ENCODE data around the gene KLHDC7B.
A peak's percentile ranks its signal among the peaks of the same experiment; 100 is the strongest.
"Not testable (repeated sequence)": the region's sequence is repeated elsewhere in the genome, so short reads cannot be mapped to it uniquely, and the experiment has no call there.

The KLHDC7B gene

DNA sequence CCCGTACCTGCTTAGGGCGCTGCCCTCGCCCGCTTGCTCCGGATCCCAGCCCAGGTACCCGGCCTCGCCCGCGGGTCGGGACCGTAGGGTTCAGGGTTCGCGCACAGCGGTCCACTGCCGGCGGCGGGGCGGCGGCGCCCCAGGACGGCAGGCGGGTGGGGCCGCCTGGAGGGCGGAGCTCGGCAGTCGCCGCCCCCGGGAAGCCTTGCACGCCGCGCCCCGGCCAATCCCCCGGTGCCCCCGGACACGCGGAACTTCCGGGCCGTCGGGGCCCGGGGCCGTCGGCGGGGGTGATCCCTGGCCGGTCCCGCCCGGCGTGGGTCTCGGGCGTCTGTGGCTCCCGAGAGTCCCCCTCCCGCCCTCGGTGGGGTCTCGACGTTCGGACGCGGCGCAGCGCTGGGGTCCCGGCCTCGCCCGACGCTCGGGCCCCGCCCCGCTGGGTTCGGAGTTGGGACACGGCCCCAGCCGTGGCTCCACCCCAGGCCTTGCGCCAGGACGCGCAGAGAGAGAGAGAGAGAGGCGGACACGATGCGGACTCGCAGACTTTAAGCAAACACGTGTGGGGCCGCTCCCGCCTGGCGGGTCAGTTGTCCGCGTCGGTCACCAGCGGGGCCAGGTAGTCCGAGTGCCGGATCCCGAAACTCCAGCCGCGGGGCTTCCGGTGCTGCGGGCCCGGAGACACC lies 15.7 kb upstream of the KLHDC7B start, which contains the start of gene TYMP:
Gene TYMP (minus strand): TSS at position 116 of the 683 bp plus-strand sequence. CDS start 303 bp downstream, outside the sequence.
- DNase-seq = no peak

DNA sequence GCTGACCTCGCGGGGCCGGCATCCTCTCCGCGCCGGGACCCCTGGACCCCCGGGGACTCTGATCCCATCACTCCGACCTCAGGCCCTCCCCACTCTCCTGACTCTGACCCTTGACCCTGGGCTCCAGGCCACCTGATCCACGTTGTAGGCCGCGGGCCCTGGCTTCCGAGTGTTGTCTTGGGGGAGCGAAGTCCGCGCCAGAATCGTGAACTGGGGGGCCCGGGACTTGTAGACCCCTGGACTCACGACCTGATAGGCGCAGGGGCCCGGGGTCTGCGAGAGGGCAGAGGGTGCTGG lies 15.2 kb upstream of the KLHDC7B start:
- no peak for DNase-seq

DNA sequence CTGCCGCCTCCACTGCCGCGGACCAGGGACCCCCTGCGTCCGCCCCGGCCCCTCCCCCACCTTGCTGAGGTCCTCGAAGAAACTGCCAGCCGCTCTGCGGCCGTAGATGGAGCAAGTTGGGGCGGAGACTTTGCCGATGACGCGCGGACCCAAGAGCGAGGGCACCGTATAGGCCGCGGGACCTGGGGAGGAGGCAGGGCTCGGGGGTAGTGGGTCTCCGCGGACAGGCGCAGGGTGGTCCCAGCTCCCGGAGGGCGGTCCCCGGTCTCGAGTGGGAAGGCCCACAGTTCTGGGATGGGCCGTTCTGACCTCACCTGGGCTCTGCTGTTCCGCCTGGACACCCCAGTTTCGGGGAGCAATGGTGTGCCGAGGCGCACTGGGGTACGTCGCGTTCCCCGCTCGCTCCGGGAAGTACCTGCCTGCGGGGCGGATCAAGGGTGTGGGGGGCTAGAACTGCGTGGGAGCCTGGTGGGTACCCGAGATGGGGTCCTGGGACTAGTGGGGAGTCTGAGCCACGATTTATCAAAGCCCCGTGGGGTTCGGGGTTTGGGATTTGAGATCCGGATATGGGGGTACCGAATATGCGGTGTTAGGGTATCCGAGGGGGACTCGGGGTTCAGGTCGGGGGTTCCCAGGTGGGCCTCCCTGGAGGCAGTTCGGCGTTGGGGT lies 14.7 kb upstream of the KLHDC7B start:
- peak in 1 of 2 experiments; percentile 2 for DNase-seq

DNA sequence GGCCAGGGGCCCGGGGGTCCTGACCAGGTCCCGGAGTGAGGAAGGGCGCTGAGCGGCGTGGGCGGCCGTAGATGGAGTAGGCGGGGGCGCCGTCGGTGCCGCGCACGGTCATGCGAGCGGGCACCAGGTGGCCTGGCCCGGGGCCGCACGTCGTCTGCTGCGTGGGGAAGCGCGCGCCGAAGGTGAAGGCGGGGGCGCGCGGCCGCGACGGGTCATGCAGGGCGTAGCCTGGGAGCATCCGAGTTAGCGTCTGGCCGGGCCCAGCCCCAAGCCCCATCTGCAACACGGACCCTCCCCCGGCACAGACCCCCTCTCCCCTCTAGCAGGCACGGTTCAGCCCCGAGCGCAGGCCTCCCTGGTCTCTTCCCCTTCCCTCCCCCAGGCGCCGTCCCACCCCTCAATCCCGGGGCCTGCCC lies 14.1 kb upstream of the KLHDC7B start:
- no peak for DNase-seq

DNA sequence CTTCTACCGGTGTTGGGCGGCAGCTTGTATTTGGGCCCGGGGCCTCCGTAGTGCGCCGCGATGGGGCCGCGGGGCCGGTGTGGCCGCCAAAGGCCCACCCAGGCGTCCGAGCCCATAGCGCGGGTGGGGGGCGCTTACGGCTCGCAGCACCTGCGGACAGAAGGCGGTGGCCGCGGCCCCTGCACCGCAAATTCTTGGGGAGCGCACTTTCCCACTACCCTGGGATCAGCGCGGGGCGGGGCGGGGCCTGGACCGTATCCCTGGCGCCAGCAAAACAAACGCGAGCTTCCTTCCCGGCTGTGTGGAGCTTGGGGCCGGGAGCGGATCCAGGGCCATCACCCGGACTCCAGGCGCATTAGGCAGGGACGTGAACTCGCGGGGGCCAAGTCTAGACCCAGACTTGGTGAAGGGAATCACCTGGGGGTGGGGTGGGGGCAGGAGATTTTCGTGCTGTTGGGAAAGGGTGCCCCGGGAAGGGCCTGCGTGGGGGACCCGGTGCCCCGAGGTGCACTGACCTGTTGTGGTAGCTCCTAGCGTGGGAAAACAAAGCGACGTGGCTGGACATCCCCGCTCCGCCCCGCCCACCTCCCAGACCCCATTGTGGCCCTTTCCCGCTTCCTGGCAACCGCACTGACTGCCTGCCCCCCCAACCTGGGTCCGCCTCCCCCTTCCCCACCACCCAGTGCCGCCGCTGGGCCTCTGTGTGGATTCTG lies 13.6 kb upstream of the KLHDC7B start:
- peak in 1 of 2 experiments; percentile 14 for DNase-seq

DNA sequence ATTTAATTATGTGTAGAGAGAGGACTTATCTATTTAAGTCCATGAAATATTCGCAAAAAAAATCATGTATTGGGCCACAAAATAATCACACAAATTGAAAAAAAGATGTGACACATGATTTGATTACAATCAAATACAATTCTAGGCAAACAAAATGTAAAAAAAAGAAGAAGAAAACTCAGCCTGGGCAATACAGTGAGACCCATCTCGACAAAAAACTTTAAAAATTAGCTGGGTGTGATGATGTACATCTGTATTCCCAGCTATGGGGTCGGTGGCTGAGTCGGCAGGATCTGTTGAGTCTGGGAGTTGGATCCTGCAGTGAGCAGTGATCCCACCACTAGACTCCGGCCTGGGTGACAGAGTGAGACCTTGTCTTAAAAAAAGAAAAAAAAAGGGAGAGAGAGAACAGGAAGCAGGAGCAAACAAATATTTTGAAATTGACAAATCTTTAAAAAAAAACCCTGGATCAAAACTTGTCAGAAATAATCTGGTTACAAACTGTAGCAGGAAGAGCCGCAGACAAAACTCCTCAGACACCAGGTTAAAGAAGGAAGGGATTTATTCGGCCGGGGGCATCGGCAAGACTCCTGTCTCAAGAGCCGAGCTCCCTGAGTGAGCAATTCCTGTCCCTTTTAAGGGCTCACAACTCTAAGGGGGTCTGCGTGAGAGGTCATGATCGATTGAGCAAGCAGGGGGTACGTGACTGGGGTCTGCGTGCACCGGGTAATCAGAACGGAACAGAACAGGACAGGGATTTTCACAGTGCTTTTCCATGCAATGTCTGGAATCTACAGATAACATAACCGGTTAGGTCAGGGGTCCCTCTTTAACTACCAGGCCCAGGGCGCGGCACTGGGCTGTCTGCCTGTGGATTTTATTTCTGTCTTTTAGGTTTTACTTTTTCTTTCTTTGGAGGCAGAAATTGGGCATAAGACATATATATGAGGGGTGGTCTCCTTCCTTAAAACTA lies 12.6 kb upstream of the KLHDC7B start:
- DNase-seq = no peak

DNA sequence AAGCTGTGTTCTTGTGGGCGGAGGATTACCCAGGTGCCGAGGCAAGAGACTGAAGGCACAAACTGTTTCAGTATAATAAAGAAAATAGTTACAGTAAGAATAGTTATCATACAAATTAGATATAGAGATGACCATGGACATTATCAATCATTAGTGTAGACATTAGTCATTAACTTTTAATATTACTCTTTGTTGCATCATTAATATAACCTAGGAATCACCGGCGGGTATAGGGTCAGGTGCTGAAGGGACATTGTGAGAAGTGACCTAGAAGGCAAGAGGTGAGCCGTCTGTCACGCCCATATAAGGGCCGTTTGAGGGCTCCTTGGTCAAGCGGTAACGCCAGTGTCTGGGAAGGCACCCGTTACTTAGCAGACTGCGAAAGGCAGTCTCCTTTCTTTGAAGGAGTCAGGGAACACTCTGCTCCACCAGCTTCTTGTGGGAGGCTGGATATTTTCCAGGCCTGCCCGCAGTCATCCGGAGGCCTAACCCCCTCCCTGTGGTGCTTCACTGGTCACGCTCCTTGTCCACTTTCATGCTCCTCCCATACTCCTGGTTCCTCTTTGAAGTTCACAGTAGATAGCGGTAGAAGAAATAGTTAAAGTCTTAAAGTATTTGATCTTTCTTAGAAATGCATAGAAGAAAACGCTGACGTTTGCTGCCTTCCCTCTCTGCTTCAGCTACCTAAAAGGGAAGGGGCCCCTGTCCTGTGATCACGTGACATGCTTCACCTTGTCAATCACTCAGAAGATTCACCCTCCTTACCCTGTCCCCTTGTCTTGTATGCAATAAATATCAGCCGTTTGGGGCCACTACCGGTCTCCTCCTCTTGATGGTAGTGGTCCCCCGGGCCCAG lies 11.6 kb upstream of the KLHDC7B start:
- not testable (repeated sequence) for DNase-seq

DNA sequence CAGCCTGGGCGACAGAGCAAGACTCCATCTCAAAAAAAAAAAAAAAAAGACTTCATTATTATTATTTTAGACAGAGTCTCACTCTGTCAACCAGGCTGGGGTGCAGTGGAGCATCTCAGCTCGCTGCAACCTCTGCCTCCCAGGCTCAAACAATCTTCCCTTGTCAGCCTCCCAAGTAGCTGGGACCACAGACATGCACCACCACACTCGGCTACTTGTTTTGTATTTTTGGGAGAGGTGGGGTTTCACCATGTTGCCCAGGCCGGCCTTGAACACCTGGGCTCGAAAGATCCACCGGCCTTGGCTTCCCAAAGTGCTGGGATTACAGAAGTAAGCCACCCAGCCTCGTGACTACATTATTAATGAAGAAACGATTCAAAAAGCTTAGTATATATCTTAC lies 10.6 kb upstream of the KLHDC7B start:
- DNase-seq = no peak

DNA sequence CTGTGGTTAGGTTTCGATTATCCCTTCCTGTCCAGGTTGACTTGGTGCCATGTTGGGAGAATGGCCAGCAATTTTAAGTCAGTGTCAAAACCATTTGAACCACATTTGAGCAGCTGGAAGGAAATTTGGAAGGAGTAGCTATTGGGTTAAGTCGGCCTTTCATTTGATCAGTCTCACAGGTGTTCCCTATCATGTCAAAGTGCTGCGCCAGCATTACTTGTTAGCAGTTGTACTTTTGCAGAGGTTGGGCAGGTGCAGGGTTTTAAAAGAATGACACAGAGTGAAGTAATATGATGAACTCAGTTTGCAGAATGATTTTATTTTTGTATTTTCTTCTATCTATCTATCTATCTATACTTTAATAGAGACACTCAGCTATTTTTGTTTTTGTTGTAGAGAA lies 9.5 kb upstream of the KLHDC7B start:
- DNase-seq = no peak

DNA sequence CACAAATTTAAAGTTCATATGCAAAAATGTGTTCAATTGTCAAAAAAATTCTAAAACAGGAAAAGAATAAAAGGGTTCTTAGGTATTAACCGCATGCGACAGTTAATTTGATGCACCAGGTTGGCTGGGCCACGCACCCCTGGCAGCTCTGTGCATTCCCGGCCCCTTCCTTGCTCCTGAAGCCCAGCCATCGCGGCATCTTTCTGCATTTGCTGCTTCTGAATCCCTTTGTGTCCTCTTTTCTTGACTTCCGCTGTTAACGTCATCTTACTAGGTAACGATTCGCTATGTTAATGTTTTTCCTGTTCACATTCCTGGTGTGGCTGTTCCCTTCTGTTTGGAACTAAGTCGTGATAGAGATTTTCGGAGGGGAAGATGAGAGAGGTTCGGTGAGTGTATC lies 7.9 kb upstream of the KLHDC7B start:
- DNase-seq = no peak

DNA sequence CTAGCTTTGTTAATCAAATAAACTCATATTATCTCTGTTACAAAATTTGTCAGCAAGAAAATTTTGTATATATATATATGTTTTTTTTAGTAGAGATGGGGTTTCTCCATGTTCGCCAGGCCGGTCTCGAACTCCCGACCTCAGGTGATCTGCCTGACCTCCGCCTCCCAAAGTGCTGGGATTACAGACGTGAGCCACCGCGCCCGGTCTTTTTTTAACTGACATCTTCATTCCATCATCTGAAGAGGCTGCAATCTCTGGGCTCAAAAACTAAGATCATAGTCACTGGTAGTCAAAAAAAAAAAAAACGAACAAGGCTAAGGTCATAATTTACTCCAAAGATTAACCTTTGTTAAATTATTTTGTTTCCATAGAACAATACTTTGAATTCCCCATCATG lies 5.3 kb upstream of the KLHDC7B start:
- no peak for DNase-seq

DNA sequence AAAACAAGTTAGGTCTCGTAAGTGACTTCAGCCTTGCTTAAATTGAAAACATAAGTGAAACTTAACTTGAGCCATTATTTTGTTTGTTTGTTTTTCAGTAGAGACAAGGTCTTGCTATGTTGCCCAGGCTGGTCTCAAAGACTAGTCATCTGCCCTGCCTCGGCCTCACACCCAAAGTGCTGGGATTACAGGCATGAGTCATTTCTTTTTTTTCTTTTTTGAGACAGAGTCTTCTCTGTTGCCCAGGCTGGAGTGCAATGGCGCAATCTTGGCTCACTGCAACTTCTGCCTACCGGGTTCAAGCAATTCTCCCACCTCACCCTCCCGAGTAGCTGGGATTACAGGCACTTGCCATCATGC lies 4.1 kb upstream of the KLHDC7B start:
- DNase-seq = not testable (repeated sequence)

DNA sequence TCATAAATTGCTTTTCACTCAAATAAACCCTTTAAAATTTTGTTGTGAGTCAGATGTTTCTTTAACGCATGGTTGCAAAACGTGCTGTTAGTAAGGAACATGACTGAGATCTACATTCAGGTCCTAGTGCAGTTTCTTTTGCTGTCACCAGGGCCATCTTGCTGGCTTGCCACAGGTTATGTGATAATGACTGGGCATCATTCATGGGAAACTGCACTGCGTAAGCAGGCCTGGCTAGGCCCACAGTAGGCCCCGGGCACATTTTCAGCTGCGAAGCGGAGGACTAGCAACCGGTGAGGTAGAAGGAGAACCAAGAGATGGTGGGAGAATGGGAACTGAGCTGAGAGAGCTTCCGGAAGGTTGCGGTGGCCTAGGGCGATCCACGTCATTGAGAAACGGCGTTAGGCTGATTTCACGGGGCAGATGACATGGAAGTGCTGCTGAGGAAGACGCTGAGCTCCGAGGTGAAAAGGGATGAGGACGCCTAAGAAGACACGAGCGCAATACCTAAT lies 3.2 kb upstream of the KLHDC7B start:
- no peak for DNase-seq

DNA sequence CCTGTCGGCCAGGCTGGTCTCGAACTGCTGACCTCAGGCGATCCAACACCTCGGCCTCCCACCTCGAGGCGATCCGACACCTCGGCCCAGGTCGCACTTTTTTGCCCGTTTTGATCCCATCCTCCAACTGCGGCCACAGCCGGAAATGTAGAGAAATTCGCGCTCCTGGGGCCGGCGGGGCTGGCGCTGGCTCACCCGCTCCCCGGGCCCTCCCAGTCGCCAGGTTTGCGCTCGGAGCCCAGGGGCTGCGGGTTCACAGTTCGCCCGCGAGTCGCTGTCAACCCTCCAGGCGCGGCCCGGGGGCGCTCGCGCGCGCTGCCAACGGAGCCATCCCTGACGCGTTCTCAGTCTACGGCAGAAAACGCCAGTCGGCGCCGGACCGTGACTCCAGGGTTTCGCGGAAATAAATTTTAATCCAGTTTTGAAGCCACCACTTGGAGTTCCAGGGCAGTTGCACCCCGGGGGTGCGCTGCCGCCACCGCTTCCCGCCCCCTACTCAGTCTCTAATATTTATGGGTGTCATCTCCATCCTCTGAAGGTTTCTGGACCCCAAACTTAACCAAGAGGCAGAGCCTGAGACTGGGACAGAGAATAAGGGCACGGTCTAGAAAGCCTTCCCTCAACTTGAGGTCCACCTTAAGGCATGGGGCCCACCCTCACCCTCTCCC lies 1.5 kb upstream of the KLHDC7B start:
- no peak for DNase-seq

DNA sequence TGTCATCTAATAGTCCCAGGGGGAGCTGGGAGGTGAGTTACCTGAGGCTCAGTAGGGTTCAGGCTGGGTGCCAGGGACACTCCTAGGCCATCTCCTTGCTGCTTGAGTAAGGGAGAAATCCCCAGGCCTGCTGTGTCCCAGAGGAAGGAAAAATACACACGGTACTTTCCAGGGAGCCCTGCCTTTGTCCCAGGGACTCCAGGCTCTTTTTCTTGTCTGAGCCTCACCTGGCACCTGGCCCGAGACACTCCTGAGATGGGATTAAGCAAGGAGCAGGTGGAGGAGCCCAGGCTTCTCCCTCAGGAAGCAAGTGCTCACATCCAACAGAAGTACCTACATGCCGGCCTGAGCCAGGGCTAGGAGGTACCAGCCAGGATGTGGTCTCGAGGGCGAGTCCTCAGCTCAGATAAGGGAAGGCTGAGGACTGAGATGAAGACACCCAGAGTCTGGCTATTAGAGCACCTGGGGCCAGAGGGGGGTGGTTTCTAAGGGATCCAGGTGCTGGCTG lies 899 bp upstream of the KLHDC7B start:
- no peak for DNase-seq

DNA sequence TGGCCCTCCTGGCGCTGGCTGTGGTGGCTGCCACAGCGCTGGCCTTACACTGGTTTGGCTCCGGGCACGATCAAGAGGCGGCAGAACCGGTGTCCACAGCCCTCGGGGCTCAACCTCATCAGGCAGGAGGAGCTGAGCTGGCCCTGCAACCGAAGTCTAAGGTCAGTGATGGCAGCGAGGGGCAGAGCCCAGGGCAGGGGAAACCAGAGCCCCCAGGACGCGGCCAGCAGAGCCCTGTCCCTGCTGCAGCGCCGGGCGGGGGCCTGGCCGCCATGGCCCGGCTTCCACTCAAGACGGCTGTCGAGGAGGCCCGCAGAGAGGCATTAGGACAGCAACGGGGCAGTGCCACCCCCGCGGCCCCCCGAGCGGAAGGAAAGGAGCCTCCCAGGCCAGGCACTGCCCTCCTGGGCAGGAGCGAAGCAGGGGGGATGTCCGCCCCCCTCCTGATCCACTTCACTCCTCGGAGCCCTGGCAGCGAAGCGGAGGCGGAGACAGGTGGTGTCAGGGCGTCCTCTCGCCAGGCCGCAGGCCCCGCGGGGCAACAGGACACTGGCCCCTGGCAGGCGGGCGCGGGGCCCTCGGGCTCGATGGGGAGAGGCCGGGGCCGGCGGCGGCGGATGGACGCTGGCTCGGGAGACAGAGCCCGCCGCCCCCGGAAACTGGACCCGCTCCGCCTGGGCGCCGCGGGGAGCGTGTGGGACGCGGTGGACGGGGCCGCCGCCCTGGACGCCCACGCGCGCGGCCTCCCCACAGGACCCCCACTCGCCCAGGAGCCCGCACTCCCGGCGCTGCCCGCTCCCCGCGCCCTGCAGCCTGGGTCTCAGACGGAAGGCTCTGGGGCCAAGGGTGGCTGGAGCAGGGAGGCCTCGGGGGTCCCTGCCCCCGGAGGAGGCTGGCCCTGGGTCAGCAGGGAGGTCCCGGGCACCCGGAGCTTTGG lies 895 bp downstream of the KLHDC7B start:
- no peak for DNase-seq

DNA sequence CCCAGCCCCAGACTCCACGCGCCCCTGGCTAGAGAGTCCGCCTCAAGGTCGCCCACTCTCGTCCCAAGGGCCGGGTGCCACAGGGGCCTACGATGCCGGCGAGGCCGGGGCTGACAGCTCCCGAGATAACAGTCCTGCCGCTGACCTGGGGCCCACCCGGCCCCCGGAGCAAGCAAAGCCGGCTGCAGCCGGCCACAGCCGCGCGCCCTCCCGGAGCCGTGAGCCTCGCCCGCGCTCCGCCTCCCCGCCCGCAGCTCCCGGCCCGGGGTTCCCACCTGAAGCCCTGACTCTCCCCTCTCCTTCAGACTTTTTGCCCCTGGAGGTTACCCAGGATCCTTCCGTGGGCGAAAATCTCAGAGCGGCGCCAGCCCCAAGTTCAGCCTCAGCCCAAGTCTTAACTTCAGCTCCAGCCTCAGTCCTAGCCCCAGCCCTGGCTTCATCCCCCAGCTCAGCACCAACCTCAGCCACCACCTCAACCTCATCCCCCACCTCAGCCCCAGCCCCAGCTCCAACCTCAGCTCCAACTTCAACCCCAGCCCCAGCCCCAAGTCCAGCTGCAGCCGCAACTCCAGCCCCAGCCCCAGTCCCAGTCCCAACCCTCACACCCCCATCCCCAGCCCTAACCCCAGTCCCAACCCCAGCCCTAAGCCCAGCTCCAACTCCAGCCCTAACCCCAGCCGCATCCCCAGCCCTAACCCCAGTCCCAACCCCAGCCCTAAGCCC lies 1.7 kb downstream of the KLHDC7B start:
- DNase-seq = no peak

DNA sequence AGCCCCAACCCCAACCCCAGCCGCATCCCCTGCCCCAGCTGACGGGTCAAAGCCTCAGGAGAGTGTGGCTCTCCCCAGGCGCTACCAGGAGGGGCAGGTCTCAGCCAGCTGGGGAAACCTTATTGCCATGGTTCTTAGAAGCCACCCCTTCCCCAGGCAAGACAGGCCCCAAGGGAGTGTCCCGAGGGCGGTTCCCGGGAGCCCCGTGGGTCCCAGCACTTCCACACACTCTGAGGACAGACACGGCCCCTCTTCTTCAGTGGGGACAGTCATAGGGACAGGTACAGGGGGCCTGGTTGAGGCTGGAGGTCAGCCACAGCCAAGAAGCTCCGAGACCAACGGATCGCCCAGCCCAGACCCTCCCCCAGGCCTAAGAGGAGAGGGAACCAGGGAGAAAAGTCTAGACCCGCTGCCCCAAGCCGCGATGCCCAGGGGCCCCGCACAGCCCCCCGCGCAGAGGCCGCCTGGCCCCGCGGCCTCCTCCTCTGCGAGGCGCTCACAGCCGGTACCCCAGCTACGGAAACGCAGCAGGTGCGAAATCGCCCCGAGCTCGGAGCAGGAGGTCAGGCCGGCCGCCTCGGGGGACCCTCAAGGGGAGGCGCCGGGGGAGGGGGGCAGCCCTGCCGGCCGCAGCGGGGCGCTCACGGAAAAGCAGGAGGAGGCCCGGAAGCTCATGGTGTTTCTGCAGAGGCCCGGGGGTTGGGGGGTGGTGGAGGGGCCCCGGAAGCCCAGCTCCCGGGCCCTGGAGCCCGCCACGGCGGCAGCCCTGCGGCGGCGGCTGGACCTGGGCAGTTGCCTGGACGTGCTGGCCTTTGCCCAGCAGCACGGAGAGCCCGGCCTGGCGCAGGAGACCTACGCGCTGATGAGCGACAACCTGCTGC lies 2.6 kb downstream of the KLHDC7B start:
- no peak for DNase-seq
